ENCODE measurements around the gene MAP7D3. TPM values are rescaled to one million over a fixed set of nuclear protein-coding genes. Genes with fewer than 3 reads are reported as not detected.

The MAP7D3 gene
- total and polyA plus RNA-seq, 2 of the 8 experiments (the other 6 are each of a cell fraction or from before 2014, with no cell fraction given): 4.8 to 19.6 TPM

GRCh38 chrX:136191171-136191570 is 60.0 kb downstream of the MAP7D3 start (continued):
- TF ChIP-seq SP1 (IDR thresholded peaks at IDR 0.05; ENCODE audit: low read depth, low read length) (no peak), TAF7 (optimal IDR thresholded peaks at IDR 0.05; ENCODE audit: borderline replicate concordance, low read depth, low read length) (no peak)
